PFSK-1 (cell line): ENCODE data around the gene ADAMTS17.

Experiments used
- POLR2AphosphoS5 ChIP-seq: IDR thresholded peaks from 2 replicates; pipeline ENCODE4 v1.6.1; 2012; ENCODE audit warnings: low read depth, mild to moderate bottlenecking, control low read depth, low read length, moderate library complexity
- SIN3A ChIP-seq: IDR thresholded peaks from 2 replicates; pipeline ENCODE4 v1.6.1; 2012; ENCODE audit warnings: mild to moderate bottlenecking, low read length, moderate library complexity, borderline replicate concordance; ENCODE audit not compliant: insufficient read depth

DNA sequence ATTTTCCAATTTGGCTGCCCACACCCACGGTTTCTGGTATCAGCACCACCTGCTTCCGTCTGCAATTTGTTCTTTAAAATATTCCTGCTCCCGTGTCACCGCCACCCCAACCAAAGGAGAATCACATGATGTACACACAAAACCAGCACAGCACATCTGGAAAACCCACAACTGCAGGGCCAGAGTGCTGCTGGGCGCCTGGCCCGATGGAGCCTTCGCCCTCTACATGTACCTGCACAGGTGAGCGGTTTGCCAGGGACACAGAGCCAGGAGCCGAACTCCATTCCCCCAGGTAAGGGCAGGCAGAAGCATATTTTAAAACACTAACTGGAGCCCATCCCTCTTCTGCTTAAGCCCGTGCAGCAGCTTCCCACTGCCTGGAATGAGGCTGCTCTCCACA is 75.6 kb downstream of the ADAMTS17 start:
- TF ChIP-seq SIN3A (no peak), POLR2AphosphoS5 (no peak)
